GM23338 (cell line): ENCODE data around the gene MEX3B. TPM values are rescaled to one million over a fixed set of nuclear protein-coding genes. Genes with fewer than 3 reads are reported as not detected.

Experiments used
- ATAC-seq: fragments of 200-7000 bp; cut with Tn5 transposase; 3 replicates; pipeline ENCODE4 v1.9.1; 2020
- DNase-seq: peaks from one replicate; pipeline ENCODE4 v3.0.0-alpha.2; 2015; ENCODE audit warnings: low spot score
- H2AFZ ChIP-seq: fragments of 200-600 bp; sonication (generic); 2 replicates; pipeline ENCODE4 v1.8.0; 2016; ENCODE audit warnings: antibody characterized with exemption, mild to moderate bottlenecking, moderate library complexity
- H3F3A ChIP-seq: fragments of 200-600 bp; sonication (generic); replicated peaks from 2 replicates; pipeline ENCODE4 v1.8.0; 2017; ENCODE audit warnings: antibody characterized with exemption, mixed run types, low read depth
- H3K27ac ChIP-seq: fragments of 200-600 bp; sonication (generic); 2 replicates; pipeline ENCODE4 v1.6.1; 2016; ENCODE audit warnings: low read depth
- H3K27me3 ChIP-seq: fragments of 200-600 bp; sonication (generic); 2 replicates; pipeline ENCODE4 v1.8.0; 2016; ENCODE audit warnings: mild to moderate bottlenecking, mixed run types, moderate library complexity; ENCODE audit not compliant: insufficient read depth
- H3K36me3 ChIP-seq: fragments of 200-600 bp; sonication (generic); 2 replicates; pipeline ENCODE4 v1.8.0; 2016; ENCODE audit warnings: mild to moderate bottlenecking; ENCODE audit not compliant: insufficient read depth
- H3K4me1 ChIP-seq: fragments of 200-600 bp; sonication (generic); 2 replicates; pipeline ENCODE4 v1.8.0; 2016; ENCODE audit warnings: mild to moderate bottlenecking, moderate library complexity; ENCODE audit not compliant: insufficient read depth
- H3K4me2 ChIP-seq: fragments of 200-600 bp; sonication (generic); 2 replicates; pipeline ENCODE4 v1.7.1; 2017; ENCODE audit warnings: mixed run types
- H3K4me3 ChIP-seq: fragments of 200-600 bp; sonication (generic); 2 replicates; pipeline ENCODE4 v1.6.1; 2016; ENCODE audit warnings: mixed run types
- H3K79me2 ChIP-seq: fragments of 200-600 bp; sonication (generic); replicated peaks from 2 replicates; pipeline ENCODE4 v1.8.0; 2017; ENCODE audit warnings: mild to moderate bottlenecking; ENCODE audit not compliant: insufficient read depth
- H3K9me2 ChIP-seq: fragments of 200-600 bp; sonication (generic); 2 replicates; pipeline ENCODE4 v1.8.0; 2017; ENCODE audit not compliant: insufficient read depth
- H4K20me1 ChIP-seq: fragments of 200-600 bp; sonication (generic); replicated peaks from 2 replicates; pipeline ENCODE4 v1.8.0; 2017; ENCODE audit warnings: mild to moderate bottlenecking; ENCODE audit not compliant: insufficient read depth
- H3K27ac Mint-ChIP-seq: 2 replicates; pipeline ENCODE4 v1.8.0; 2020; ENCODE audit warnings: inconsistent platforms, mild to moderate bottlenecking, moderate library complexity, mixed read lengths
- H3K27me3 Mint-ChIP-seq: 3 replicates; pipeline ENCODE4 v1.8.0; 2022; ENCODE audit warnings: low read depth, mild to moderate bottlenecking, moderate library complexity, mixed read lengths, inconsistent platforms; ENCODE audit not compliant: insufficient read depth, poor library complexity
- H3K36me3 Mint-ChIP-seq: 3 replicates; pipeline ENCODE4 v1.8.0; 2021; ENCODE audit warnings: low read depth, mild to moderate bottlenecking, inconsistent platforms, moderate library complexity, mixed read lengths
- H3K4me1 Mint-ChIP-seq: 3 replicates; pipeline ENCODE4 v1.8.0; 2020; ENCODE audit warnings: mild to moderate bottlenecking, inconsistent platforms, mixed read lengths
- H3K4me3 Mint-ChIP-seq: 3 replicates; pipeline ENCODE4 v1.8.0; 2021; ENCODE audit warnings: moderate library complexity, mild to moderate bottlenecking, inconsistent platforms, mixed read lengths
- H3K9me3 Mint-ChIP-seq: 3 replicates; pipeline ENCODE4 v1.8.0; 2020; ENCODE audit warnings: moderate library complexity, mild to moderate bottlenecking, inconsistent platforms, mixed read lengths
- CREB1 ChIP-seq: fragments of 250-450 bp; sonication (Bioruptor Pico); IDR thresholded peaks from 2 replicates; pipeline ENCODE4 v1.5.0; 2020; ENCODE audit warnings: low read depth, mild to moderate bottlenecking, moderate library complexity
- CTCF ChIP-seq, 2 experiments: fragments of 200-600 bp in 1 of 2; sonication (generic) in 1 of 2; conservative IDR thresholded peaks; 2 replicates each; pipeline versions ENCODE4 v1.5.1 to v1.6.1; 2016 to 2017; ENCODE audit warnings: antibody characterized with exemption in 2 of 2, low read depth in 2 of 2, mild to moderate bottlenecking in 2 of 2, moderate library complexity in 1 of 2
- ETS1 ChIP-seq: IDR thresholded peaks from 2 replicates; pipeline ENCODE4 v1.6.1; 2016; ENCODE audit warnings: antibody characterized with exemption
- EZH2 ChIP-seq: fragments of 200-600 bp; sonication (generic); IDR thresholded peaks from one replicate; pipeline ENCODE4 v1.8.0; 2017; ENCODE audit warnings: antibody characterized with exemption, mild to moderate bottlenecking, low read depth; ENCODE audit not compliant: unreplicated experiment
- EZH2phosphoT487 ChIP-seq: fragments of 200-600 bp; sonication (generic); IDR thresholded peaks from one replicate; pipeline ENCODE4 v1.8.1; 2018; ENCODE audit warnings: antibody characterized with exemption; ENCODE audit not compliant: unreplicated experiment
- JUNB ChIP-seq: IDR thresholded peaks from one replicate; pipeline ENCODE4 v1.6.1; 2016; ENCODE audit warnings: antibody characterized with exemption; ENCODE audit not compliant: unreplicated experiment
- NANOG ChIP-seq: IDR thresholded peaks from 2 replicates; pipeline ENCODE4 v1.6.1; 2016; ENCODE audit warnings: antibody characterized with exemption, borderline replicate concordance
- POLR2AphosphoS5 ChIP-seq: IDR thresholded peaks from 2 replicates; pipeline ENCODE4 v1.6.1; 2016; ENCODE audit warnings: antibody characterized with exemption, low read depth
- REST ChIP-seq: IDR thresholded peaks from one replicate; pipeline ENCODE4 v1.6.1; 2018; ENCODE audit warnings: antibody characterized with exemption; ENCODE audit not compliant: unreplicated experiment
- STAT1 ChIP-seq: IDR thresholded peaks from one replicate; pipeline ENCODE4 v1.6.1; 2016; ENCODE audit warnings: antibody characterized with exemption; ENCODE audit not compliant: unreplicated experiment
- ZNF114 ChIP-seq: fragments of 250-450 bp; sonication (Bioruptor Pico); IDR thresholded peaks from 2 replicates; pipeline ENCODE4 v1.5.0; 2020; ENCODE audit warnings: mild to moderate bottlenecking, moderate library complexity
- ZNF331 ChIP-seq: fragments of 250-450 bp; sonication (Bioruptor Pico); IDR thresholded peaks from 2 replicates; pipeline ENCODE4 v1.5.0; 2020; ENCODE audit warnings: low read depth, mild to moderate bottlenecking, moderate library complexity
- ZNF462 ChIP-seq: fragments of 250-450 bp; sonication (Bioruptor Pico); IDR thresholded peaks from 2 replicates; pipeline ENCODE4 v1.5.0; 2020; ENCODE audit warnings: mild to moderate bottlenecking, moderate library complexity
- polyA plus RNA-seq: library from polyadenylated mRNA; unstranded; fragments of >200 nt; fragmentation: Nextera tagmentation; extraction: Ambion mirVana; gene quantifications from 2 replicates; pipeline ENCODE4 v1.2.1, GENCODE V29; 2016
- total RNA-seq: library from RNA; depleted of rRNA; stranded (reverse); fragments of >200 nt; shearing (Covaris generic); gene quantifications from 2 replicates; pipeline ENCODE4 v1.2.3, GENCODE V29; 2014

MEX3B gene
- total and polyA plus RNA-seq, 2 experiments from 2014 or later: 5.3 to 15.7 TPM

GRCh38 chr15:82040390-82040789, 5.4 kb downstream of the MEX3B start:
- ATAC-seq (no peak), DNase-seq (no peak)
- H3K27me3 ChIP-seq: peaks cover 21% of the 10 kb centered on the region
- no peak for TF ChIP-seq POLR2AphosphoS5
- TF ChIP-seq JUNB: no peak
- TF ChIP-seq EZH2phosphoT487: no peak
- TF ChIP-seq CREB1: no peak
- TF ChIP-seq ZNF114: no peak
- TF ChIP-seq CTCF (conservative IDR thresholded peaks at IDR 0.05; ENCODE audit: low read depth in 2 of 2): no peak
- TF ChIP-seq EZH2: no peak
- TF ChIP-seq ZNF462 (CRISPR knock-in tag): no peak
- no peak for TF ChIP-seq ETS1
- TF ChIP-seq STAT1: no peak
- TF ChIP-seq NANOG: no peak
- TF ChIP-seq ZNF331 (CRISPR knock-in tag): no peak
- no peak for TF ChIP-seq REST
- H3K36me3 ChIP-seq: 0 out of 2 replicates have a peak, but pooled peaks cover 7% of the 10 kb centered on the region
- H2AFZ ChIP-seq: no peak overlapping the region
- Mint-ChIP-seq H3K27ac (no peak overlapping the region), H3K4me3 (no peak overlapping the region), H3K9me3 (no peaks in the 10 kb centered on the region; the same call in 2 of the 3 replicates), H3K27me3 (peaks cover 21% of the 10 kb centered on the region), H3K4me1 (peaks cover 15% of the 10 kb centered on the region), H3K36me3 (peaks cover 8% of the 10 kb centered on the region; the same call in 2 of the 3 replicates)
- H3K4me1 ChIP-seq: peaks cover 14% of the 10 kb centered on the region; the same call in 1 of the 2 replicates
- no peak overlapping the region for H3K4me3 ChIP-seq
- peaks cover 30% of the 10 kb centered on the region for H4K20me1 ChIP-seq
- no peaks in the 10 kb centered on the region for H3F3A ChIP-seq
- no peak overlapping the region for H3K27ac ChIP-seq
- H3K4me2 ChIP-seq: no peak overlapping the region
- H3K9me2 ChIP-seq: no peaks in the 10 kb centered on the region
- H3K79me2 ChIP-seq: peaks cover 9% of the 10 kb centered on the region; the same call in 1 of the 2 replicates
